HG03571 (cell line): Measurements from ENCODE around the gene HIPK3.
A peak's percentile ranks its signal among the peaks of the same experiment; 100 is the strongest.
"Not testable (repeated sequence)": the region's sequence is repeated elsewhere in the genome, so short reads cannot be mapped to it uniquely, and the experiment has no call there.

Experiments
- ATAC-seq: cut with Tn5 transposase; IDR thresholded peaks from one replicate; pipeline ENCODE4 v1.9.1; 2021; ENCODE audit not compliant: unreplicated experiment

Gene HIPK3

DNA sequence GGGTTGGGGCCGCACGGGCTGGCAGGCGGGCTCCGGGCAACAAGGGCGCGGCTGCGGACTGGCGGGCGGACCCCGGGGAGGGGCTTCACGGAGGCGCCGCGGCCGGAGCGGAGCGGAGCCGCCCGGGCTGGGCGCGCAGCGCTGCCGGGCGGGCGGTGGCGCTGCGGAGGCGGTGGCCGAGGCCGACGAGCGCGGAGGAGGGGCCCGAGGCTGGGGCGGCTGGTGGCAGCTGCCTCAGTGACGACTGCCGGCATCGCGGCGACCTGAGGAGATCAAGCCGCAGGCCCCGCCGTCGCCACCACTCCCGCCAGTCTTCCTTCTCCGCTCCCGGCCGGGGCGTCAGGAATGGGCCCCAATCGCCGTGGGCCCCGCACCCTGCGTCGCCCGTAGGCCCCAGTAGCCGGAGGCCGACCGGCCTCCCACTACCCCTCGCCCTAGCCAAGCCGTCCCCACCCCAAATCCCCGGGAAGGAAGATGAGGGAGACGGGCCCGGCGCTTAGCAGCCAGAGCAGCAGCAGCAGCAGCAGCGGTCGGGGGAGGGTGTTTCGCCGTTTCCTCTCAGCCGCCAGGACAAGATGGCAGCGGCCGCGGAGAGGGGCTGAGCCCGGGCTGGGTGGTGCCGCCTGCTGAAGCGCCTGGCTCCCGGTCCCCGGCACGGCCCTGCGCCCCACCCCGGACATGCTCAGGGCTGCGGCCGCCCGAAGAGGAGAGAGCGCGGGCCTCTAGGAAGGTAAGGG is at the start of gene HIPK3:
TSS of gene HIPK3 (plus strand) at position 222 of the 737 bp plus-strand sequence.
- ATAC-seq, result peak; percentile 76

DNA sequence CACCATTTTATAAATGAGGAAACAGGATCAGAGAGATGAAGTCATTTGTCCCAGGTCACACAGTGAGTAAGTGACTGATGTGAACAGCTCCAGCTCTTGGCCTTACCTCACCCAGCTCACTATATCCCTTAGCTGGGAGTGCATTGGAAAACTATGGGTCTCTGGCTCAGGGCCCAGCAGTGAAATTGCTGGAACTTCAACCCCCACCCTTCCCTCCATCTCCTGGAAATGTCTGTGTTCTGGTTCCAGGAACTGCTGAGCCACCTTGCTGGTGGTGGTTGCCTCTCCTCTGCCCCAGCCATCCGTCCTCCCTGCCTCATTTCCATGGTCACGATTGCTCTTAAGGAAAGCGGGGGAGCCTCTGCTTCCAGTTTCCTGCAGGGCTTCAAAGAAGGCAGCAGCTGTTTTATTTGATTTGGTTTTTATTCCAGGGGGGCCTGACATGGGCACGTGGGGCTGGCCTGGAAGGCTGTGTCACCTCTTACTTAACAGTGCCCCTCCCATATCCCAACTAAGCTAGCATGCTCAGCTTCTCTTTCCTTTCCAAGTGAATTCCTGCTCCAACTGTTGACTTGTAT is 49.7 kb upstream of the HIPK3 start:
- no peak for ATAC-seq

DNA sequence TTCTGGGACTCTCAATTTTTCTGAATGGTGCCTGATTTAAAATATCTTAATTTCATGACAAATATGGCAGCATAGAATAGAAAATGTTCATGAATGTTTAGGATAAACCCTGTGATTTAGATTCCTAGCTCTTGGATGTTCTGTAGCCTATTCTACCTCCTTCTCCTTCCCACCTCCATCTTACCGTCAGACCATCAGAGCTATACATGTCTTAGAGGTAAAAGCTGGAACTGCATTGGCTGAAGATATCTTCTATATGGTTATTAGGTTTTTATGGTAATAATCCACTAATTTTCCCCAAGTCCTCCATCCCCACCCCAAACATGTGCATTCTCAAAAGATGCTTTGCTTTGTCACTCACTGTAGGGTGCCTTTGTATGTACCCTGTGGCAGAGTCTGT is 49.0 kb upstream of the HIPK3 start:
- no peak for ATAC-seq

DNA sequence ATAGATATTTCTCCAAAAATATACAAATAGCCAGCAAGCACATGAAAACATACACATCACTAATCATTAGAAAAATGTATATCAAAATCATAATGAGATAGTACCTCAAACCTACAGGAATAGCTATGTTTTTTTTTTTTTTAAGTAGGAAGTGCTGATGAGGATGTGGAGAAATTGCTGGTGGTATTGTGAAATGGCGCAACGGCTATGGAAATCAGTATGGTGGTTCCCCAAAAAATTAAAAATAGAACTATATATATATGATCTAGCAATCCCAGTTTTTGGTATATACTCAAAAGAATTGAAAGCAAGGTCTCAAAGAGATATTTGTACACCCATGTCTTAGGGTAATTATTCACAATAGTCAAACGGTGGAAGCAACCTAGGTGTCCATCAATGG is 46.0 kb upstream of the HIPK3 start:
- ATAC-seq, result no peak

DNA sequence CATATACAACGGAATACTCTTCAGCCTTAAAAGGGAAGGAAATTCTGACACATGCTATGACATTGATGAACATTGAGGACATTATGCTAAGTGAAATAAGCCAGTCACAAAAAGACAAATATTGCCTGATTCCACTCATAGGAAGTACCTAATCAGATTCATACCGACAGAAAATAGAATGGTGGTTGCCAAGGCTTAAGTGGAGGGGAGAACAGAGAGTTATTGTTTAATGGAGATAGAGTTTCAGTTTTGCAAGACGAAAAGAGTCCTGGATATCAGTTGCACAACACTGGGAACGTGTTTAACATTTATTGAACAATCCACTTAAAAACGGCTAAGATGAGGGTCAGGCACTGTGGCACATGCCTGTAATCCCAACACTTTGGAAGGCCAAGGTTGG is 45.6 kb upstream of the HIPK3 start:
- ATAC-seq, result no peak

DNA sequence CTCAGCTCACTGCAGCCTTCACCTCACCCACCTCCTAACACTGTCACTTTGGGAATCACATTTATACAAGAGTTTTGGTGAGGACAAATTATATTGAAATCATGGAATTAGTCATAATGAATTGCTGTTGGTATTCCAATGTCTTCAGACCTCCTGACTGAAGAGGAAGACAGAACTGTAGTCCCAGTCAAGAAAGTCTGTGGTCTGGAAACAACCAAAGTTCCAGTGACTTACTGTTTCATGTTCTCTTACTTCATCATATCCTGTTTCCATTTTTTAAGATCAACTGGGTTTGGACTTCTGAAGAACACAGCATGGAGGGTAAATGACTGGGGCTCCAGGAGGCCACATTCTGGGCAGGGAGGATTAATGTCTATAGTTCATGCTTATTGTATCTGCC is 43.0 kb upstream of the HIPK3 start:
- no peak for ATAC-seq

DNA sequence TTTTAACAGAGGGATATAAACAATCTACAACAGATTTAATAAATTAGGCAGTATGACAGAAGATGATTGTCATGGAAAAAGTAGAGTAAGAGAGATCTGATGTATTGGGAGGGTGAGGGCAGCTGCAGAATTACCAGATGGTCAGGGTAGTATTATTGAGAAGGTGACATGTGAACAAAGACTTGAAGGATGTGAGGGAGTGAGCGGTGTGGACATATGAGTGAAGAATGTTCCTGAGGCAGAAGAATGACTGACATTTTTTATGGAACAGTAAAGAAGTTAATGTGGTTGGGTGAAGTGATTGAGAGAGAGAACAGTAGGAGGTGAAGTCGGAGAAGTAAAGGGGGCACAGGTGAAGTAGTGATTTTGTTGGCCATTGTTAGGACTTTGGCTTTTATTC is 42.4 kb upstream of the HIPK3 start:
- no peak for ATAC-seq

DNA sequence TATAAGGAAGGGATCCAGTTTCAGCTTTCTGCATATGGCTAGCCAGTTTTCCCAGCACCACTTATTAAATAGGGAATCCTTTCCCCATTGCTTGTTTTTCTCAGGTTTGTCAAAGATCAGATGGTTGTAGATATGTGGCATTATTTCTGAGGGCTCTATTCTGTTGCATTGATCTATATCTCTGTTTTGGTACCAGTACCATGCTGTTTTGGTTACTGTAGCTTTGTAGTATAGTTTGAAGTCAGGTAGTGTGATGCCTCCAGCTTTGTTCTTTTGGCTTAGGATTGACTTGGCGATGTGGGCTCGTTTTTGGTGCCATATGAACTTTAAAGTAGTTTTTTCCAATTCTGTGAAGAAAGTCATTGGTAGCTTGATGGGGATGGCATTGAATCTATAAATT is 40.5 kb upstream of the HIPK3 start:
- ATAC-seq, result not testable (repeated sequence)

DNA sequence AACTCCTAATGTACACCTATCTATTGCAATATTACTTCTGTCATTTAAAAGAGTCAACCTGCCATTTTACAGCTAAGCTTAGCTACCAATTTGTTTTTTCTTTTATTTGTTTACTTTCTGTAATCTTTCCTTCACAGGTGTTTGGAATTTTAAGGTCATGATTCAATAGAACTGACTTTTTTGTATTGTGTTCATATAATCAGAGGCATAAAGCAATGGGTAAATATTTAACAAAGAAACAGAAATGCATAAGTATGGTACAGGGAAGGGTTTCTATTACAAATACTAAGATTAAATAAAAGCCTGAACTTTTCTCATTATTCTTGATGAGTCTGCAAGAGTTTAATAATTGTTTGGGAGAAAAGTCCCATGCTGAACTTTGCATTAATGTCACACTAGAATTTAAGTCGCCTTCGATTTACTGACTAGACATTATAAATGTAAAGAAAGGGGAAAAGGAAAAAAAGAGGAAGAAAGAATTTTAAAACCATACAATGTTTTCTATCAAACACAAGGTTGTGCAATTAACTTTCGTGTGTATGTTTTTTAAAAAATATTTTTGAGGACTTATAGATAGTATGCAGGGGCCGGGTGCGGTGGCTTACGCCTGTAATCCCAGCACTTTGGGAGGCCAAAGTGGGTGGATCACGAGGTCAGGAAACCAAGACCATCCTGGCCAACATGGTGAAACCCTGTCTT is 35.0 kb upstream of the HIPK3 start:
- ATAC-seq, result no peak

DNA sequence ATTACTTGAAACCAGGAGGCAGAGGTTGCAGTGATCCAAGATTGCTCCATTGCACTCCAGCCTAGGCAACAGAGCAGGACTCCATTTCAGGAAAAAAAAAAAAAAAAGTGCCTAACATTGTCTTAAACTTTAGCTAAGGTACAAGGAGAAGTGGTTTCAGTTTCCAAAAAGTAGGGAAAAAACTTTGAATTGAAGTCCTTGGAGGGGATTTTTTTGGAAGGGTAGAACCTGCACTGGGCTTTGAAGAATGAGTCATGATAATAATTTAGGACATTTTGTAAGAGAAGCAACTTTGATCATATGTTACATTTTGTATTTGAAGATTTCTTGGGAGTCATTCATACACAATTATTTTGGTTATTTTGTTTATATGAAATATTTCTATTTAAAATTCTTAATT is 31.8 kb upstream of the HIPK3 start:
- no peak for ATAC-seq

DNA sequence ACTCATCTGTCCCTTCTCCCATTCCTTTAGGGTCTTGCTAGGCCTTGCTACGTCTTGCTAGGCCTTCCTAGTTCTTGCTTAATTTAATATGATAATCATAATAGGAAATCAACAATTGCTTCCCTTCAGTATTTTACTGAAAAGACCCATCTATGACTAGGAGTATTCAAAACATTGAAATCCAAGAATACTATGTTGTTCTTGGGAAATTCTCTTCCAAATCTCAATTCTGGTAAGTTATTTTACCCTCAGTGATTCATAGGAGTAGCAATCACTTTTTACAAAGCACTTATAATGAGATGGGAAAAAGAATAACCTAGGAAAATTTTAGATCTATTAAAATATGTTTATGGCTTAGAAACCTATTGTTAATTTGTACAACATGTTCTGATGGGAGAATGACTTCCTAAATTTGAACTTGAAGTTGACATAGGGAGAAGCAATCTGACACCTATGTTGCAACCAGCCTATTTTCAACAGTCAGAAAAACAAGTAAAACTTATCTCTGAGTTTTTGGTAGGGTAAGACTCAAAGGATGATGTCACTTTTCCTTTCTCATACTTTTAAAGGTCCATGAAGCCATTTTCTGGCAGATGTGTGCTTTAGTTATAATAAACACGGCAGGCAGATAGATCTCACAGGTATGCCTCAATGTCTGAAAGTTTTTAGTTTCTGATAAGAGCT is 29.5 kb upstream of the HIPK3 start:
- ATAC-seq, result no peak

DNA sequence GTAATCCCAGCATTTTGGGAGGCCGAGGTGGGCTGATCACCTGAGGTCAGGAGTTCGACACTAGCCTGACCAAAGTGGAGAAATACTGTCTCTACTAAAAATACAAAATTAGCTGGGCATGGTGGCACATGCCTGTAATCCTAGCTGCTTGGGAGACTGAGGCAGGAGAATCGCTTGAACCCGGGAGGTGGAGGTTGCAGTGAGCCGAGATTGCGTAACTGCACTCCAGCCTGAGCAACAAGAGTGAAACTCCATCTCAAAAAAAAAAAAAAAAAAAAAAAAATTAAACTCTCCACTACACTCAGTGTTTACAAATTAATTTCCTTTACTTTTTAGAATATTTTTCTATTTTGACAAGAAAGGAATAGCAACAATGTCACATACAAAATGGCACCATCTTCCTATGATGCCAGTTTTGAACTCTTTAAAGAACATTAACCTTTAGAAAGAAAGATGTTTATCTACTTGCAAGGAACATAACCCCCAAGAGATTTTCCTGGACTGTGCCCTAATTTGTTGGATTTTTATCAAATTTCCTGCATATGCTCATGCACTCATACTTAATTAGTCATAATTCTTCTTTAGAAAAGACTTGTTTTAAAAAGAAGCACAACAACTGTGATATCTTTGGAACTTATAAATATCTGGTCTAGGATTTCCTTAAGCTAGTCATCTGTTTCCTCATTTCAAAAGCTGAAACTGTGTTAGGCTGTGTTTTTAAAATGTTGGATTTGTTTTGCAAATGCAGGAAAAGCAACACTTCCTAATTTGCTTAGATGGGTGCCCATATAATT is 22.6 kb upstream of the HIPK3 start:
- no peak for ATAC-seq

DNA sequence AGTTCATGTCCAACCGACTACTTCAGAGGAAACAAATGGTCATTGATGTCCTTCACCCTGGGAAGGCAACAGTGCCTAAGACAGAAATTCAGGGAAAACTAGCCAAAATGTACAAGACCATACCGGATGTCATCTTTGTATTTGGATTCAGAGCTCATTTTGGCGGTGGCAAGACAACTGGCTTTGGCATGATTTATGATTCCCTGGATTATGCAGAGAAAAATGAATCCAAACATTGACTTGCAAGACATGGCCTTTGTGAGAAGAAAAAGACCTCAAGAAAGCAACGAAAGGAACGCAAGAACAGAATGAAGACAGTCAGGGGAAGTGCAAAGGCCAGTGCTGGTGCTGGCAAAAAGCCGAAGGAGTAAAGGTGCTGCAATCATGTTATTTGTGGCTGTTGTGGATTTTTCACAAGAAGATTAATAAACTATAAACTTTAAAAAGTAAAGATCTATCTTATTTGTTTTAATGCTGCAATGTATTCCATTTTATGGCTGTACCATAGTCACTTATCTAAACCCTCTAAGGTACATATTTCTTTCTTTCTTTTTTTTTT is 20.1 kb upstream of the HIPK3 start:
- no peak for ATAC-seq

DNA sequence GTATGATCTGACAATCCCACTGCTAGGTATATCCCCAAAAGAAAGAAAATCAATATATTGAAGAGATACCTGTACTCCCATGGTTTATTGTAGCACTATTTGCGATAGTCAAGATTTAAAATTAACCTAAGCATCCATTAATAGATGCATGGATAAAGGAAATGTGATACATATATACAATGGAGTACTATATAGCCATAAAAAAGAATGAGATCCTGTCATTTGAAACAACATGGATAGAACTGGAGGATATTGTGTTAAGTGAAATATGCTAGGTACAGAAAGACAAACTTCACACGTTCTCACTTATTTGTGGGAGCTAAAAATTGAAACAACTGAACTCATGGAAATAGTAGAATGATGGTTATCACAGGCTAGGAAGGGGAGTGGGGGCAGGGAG is 14.6 kb upstream of the HIPK3 start:
- ATAC-seq, result no peak

DNA sequence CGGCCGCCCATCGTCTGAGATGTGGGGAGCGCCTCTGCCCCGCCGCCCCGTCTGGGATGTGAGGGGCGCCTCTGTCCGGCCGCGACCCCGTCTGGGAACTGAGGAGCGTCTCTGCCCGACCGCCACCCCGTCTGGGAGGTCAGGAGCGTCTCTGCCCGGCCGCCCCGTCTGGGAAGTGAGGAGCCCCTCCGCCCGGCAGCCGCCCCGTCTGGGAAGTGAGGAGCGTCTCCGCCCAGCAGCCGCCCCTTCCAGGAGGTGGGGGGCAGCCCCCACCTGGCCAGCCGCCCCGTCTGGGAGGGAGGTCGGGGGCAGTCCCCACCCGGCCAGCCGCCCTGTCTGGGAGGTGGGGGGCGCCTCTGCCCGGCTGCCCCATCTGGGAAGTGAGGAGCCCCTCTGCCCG is 13.5 kb upstream of the HIPK3 start:
- not testable (repeated sequence) for ATAC-seq

DNA sequence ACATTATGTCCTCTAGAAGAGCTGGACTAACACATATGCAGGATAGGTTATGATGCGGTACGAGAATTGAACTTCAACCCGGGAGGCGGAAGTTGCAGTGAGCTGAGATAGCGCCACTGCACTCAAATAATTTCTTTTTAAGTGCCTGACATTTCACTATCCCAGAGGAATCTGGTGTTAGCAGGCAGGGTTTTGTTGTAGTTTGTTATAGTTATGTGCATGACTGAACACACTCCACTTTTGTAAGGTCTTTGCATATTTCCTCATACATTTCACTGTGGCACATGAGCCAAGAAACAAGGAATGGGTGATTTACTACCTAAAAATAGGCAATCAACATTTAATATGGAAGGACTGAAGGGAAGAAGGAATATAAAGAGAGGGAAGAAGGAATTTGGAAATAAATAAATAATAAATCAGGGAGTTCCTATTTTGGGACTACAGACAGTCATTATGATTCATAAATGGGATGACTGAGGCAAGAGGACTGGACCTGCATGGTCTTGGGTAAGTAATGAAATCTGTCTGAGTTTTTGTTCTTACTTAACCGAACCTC is 8.7 kb upstream of the HIPK3 start:
- ATAC-seq, result no peak

DNA sequence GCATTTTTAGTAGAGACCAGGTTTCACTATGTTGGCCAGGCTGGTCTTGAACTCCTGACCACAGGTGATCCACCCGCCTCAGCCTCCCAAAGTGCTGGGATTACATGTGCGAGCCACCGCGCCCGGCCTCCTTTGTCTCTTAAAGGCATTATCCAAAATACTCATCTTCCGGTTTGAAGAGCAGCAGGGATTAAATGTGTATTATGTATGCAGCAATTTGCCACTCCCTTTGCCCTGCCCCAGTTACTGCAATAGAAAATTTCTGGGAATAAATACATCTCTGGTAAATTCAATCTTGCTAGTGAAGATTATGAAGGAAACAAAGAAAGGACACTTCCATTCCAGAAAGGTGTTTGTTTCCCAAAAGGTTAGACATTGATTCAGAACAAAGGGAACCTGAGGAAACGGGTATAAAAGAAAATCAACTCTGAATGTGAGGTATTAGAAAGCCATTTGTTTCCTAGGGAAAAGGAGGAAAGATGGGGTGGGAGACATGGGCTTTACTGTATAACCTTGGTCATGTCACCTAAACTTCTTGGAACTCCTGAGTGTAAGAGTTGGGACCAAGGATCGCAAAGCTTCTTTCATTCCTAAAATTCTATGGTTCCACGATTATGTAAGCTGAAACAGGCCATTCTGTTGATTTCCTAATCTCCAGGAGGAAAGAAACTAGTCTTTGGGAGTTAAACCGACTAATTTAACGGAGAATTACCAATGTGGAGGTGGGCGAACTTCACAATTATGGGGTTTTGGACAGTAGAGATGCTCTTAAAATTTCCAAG is 959 bp upstream of the HIPK3 start:
- ATAC-seq, result no peak

DNA sequence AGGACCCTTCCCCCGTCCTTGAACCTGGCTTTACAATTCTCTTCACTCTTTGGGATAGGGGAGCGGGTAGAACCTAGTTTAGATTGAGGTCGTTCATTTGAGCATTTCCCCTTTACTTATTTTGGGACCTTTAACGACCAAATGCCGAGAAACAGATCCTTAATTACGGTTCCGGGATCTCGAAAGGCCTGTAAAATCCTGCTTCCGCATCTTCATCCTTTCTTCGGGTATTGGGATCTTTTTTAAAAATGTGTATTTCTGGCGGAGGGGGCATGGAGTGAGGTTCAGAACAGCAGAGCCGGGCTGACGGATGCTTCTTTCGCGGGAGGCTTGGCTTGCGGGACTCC is 395 bp upstream of the HIPK3 start:
- no peak for ATAC-seq

DNA sequence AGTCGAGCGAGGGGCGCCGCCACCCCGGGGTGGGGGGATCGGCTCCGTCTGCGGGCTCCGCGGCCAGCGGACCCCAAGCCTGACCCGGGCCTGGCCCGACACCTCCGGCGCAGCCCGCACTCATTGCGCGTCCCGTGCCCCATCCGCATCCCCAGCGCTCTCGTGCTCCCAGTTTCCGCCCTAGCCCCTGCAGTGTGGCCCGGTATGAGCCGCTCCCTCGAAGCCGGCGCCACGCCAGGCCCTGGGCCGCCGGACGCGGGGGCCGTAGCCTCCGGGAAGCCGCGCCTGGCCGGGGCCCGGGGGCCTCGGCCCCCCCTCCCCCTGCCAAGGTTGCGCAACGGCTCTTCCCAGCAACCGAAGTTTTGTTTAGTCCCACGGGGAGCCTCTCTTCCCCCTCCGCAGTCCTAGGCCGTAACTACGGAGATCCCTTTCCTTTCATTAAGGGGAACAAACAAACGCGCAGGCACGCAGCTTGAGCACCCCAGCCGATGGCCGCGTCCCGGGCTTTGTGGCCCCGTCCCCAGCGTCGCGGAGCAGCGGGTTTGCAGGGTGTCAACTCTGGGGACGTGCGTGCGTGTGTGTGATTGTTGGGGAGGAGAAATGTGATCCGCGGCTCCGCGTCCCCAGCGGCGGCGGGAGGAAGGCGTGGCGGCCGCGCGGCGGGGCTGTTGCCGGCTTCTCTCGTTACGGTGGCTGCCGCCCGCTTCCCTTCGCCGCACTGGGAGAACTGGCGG is 883 bp downstream of the HIPK3 start:
- peak; percentile 38 for ATAC-seq
